Iris pigment epithelial cell (primary cell): ENCODE measurements around the gene ARSH.
"Not testable (repeated sequence)": the region's sequence is repeated elsewhere in the genome, so short reads cannot be mapped to it uniquely, and the experiment has no call there.

Experiments used
- DNase-seq: peaks from one replicate; pipeline ENCODE4 v3.0.0-alpha.2; 2011; ENCODE audit warnings: low read depth

ARSH gene

GRCh38 chrX:3006495-3006894 lies at the start of gene ARSH:
Gene ARSH (plus strand): TSS chrX:3006546. CDS start chrX:3006613, 67 bp downstream.
- no peak for DNase-seq

- DNase-seq = no peak
These were observed 48.1 kb upstream of the ARSH start for GRCh38 chrX:2958199-2958598.

- no peak for DNase-seq
These were observed 45.4 kb upstream of the ARSH start for GRCh38 chrX:2960861-2961515.

- no peak for DNase-seq
These were observed 44.0 kb upstream of the ARSH start for GRCh38 chrX:2962381-2962780.

- not testable (repeated sequence) for DNase-seq
These were observed 42.9 kb upstream of the ARSH start for GRCh38 chrX:2963449-2963848.

- peak; percentile 63 for DNase-seq
These were observed 42.2 kb upstream of the ARSH start for GRCh38 chrX:2963992-2964794.

- DNase-seq = no peak
These were observed 40.4 kb upstream of the ARSH start for GRCh38 chrX:2965965-2966364.

GRCh38 chrX:2967012-2967411 lies 39.3 kb upstream of the ARSH start:
- no peak for DNase-seq

GRCh38 chrX:2967584-2967983 lies 38.8 kb upstream of the ARSH start:
- DNase-seq = no peak

- DNase-seq = peak; percentile 71
These were observed 38.1 kb upstream of the ARSH start for GRCh38 chrX:2967998-2968909.

- DNase-seq = no peak
These were observed 37.3 kb upstream of the ARSH start for GRCh38 chrX:2969021-2969420.

GRCh38 chrX:2972391-2972790 lies 34.0 kb upstream of the ARSH start:
- no peak for DNase-seq

GRCh38 chrX:2974961-2975360 lies 31.4 kb upstream of the ARSH start:
- DNase-seq = no peak

GRCh38 chrX:2978639-2979038 lies 27.7 kb upstream of the ARSH start:
- DNase-seq = not testable (repeated sequence)

GRCh38 chrX:2984342-2984741 lies 22.0 kb upstream of the ARSH start:
- no peak for DNase-seq

- no peak for DNase-seq
These were observed 16.8 kb upstream of the ARSH start for GRCh38 chrX:2989565-2989964.

GRCh38 chrX:3010532-3010931 lies 4.2 kb downstream of the ARSH start:
- DNase-seq = no peak

- DNase-seq = no peak
These were observed 11.1 kb downstream of the ARSH start for GRCh38 chrX:3017492-3017891.

GRCh38 chrX:3024176-3024575 lies 17.8 kb downstream of the ARSH start:
- DNase-seq = no peak

- no peak for DNase-seq
These were observed 19.9 kb downstream of the ARSH start for GRCh38 chrX:3026074-3026815.

GRCh38 chrX:3029129-3029528 lies 22.8 kb downstream of the ARSH start:
- no peak for DNase-seq

- DNase-seq = no peak
These were observed 30.9 kb downstream of the ARSH start for GRCh38 chrX:3037218-3037617.
